ENCODE data around the gene CUL7.

DNA sequence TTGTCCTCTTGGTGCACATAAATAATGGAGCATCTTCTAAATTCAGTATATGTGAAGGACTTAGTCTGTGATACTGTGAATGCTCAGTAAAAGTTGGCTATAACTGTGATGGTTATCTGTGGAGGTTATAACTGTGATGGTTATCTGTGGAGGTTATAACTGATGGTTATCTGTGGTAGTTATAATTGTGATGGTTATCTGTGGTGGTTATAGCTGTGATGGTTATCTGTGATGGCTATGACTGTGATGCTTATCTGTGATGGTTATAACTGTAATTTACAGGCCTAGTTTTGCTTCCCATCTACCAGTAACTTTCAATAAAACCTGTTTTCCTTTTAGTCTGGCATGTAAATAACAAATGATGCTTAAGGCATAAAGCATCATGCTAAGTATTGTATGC is 39.0 kb upstream of the CUL7 start:
- TF ChIP-seq POLR2AphosphoS5 (IDR thresholded peaks at IDR 0.05; ENCODE audit: borderline replicate concordance, low read depth, low read length) (no peak), EZH2 (IDR thresholded peaks at IDR 0.05) (no peak), FOXP2 (optimal IDR thresholded peaks at IDR 0.05; ENCODE audit: control extremely low read depth, extremely low read length, insufficient read depth) (no peak)
